Astrocyte of the spinal cord (primary cell): ENCODE measurements around the gene OR10D3.

Experiments
- DNase-seq: peaks from one replicate; pipeline ENCODE4 v3.0.0; 2011; ENCODE audit warnings: low read depth, low spot score
- H3K4me3 ChIP-seq: 2 replicates; pipeline ENCODE4 v1.5.1; 2011; ENCODE audit warnings: low read depth, mild to moderate bottlenecking, low read length, moderate library complexity
- in situ Hi-C: cut with HindIII; loops from 2 replicates; pipeline ENCODE4 v1.10.0; 2017; ENCODE audit warnings: low sequenced_read_pairs
- TF ChIP-seq, protein P1 (sequence below): IDR thresholded peaks from 2 replicates; pipeline ENCODE4 v1.5.1; 2012; ENCODE audit warnings: low read depth, mild to moderate bottlenecking, low read length, inconsistent platforms

The OR10D3 gene, protein sequence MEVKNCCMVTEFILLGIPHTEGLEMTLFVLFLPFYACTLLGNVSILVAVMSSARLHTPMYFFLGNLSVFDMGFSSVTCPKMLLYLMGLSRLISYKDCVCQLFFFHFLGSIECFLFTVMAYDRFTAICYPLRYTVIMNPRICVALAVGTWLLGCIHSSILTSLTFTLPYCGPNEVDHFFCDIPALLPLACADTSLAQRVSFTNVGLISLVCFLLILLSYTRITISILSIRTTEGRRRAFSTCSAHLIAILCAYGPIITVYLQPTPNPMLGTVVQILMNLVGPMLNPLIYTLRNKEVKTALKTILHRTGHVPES

DNA sequence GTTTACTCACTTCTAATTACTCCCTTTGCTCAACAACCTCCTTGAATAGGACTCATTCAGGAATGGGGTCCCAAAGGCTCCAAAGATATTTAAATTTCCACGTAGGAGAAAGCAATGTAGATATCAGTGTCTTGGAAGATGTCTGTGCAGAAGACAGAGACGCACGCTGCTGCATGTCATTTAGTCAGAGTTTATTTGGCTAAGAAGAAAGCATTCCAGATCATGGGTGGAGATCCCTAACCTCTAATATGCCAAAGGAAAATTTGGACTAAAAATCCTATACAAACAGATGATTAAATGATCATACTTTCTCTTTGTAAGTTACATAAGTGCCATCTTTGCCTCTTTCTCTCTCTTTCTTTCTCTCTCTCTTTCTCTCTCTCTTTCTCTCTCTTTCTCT lies at the start of gene OR10D3:
TSS of gene OR10D3 (plus strand) at position 278 of the 400 bp plus-strand sequence. CDS start 1,925 bp downstream, outside the sequence.
- TF ChIP-seq, protein P1, sequence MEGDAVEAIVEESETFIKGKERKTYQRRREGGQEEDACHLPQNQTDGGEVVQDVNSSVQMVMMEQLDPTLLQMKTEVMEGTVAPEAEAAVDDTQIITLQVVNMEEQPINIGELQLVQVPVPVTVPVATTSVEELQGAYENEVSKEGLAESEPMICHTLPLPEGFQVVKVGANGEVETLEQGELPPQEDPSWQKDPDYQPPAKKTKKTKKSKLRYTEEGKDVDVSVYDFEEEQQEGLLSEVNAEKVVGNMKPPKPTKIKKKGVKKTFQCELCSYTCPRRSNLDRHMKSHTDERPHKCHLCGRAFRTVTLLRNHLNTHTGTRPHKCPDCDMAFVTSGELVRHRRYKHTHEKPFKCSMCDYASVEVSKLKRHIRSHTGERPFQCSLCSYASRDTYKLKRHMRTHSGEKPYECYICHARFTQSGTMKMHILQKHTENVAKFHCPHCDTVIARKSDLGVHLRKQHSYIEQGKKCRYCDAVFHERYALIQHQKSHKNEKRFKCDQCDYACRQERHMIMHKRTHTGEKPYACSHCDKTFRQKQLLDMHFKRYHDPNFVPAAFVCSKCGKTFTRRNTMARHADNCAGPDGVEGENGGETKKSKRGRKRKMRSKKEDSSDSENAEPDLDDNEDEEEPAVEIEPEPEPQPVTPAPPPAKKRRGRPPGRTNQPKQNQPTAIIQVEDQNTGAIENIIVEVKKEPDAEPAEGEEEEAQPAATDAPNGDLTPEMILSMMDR: no peak
- H3K4me3 ChIP-seq: no peak within 1 kb of the TSS
- in situ Hi-C loops: no loop called here
- DNase-seq: no peak

DNA sequence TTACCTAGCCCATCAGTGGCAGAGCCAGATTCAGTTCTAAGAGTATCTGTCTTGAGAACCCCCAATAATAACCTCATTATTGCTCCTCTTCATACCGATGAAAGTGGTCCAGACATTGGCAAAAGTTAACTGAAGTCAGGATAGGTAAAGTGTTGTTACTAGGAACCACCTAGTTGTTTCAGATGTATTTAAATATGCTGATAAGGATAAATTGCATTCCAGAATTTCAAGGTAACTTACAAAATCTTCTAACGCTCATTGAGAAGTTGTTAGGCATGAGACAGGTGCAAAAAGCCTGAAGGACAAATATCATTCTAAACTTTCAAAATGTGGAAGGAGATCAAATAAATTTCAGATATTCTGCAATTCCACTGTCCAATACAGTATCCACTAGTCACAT lies 40.1 kb upstream of the OR10D3 start:
- TF ChIP-seq, protein P1: no peak
- DNase-seq: no peak
- H3K4me3 ChIP-seq: no peak overlapping the region
- in situ Hi-C loops: no loop called here

DNA sequence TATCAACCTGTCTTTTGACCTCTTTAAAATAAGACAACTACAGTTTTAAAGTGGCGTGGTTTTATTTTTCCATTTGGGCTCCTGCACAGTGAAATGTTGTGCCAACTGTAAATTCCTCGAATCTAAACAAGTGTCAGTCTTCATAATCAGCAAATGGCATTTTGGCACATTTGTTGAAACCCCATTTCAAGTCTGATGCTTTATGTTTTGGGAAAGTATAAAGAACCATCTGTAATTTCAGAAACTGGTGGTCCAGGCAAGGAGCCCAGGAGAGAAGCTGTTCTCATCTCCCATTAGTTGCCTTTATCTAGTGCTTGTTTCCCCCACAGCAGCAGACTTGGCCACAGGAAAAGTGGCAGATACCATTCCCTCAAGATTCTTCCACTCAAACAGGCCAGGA lies 35.2 kb upstream of the OR10D3 start:
- DNase-seq: no peak
- TF ChIP-seq, protein P1: no peak
- in situ Hi-C loops: no loop called here
- H3K4me3 ChIP-seq: no peak overlapping the region

DNA sequence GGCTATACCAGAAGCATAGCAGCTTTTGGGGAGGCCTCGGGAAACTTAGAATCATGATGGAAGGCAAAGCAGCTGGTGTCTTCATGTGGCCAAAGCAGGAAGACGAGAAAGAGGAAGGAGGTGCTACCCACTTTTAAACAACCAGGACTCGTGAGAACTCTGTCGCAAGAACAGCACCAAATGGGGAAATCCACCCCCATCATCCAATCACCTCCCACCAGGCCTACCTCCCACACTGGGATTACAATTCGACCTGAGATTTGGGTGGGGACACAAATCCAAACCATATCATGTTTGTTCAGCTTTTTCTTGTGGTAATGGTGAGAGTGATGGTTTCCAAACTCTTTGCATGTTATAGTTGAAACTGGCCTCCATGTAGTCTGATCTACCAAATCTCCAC lies 32.5 kb upstream of the OR10D3 start:
- TF ChIP-seq, protein P1: no peak
- in situ Hi-C loops: no loop called here
- no peak overlapping the region for H3K4me3 ChIP-seq
- no peak for DNase-seq

DNA sequence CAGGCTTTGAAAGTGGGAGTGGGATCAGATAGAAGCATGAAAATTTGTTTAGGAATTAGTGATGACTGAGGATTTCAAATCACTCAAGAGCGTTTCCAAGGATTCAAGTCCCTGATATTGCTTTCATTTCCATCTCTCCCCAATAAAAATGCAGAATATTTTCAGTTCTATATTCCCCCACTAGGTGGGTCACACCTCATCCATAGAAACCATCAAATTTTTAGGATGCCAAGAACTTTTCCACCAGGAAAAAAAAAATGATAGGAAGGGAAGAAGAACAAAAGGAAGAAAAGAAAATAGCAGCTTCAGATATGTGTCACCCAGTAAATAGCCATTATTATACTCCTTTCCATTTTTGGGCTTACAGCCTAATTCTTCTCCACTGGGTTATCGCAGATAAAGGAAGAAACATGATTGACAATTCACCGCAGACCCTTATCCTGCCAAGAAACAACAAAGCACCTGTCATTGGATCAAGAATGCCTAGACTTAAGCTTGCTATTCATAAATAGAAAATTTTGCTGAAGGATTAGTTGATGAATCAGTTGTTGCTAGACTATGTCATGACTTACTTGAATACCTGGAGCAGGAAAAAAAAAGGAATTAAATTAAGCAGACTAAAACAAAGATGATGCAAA lies 30.3 kb upstream of the OR10D3 start:
- in situ Hi-C loops: no loop called here
- no peak overlapping the region for H3K4me3 ChIP-seq
- TF ChIP-seq, protein P1: no peak
- DNase-seq: no peak

DNA sequence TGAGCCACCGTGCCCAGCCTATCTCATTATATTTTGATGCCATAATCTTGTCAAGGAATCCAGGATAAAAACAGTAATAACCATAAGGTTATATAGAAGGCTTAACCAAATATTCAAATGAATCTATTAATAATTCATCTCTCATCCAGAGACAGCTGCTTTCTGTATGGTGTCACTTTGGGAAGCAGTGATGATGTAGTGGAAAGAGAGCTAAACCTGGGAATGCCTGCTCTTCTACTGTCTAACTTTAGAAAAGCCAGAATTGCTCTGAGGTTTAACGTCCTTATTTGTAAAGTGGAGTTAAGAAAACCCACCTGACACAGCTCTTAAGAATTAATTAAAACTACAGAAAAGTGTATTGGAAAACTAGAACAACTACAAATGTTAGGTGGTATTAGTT lies 29.3 kb upstream of the OR10D3 start:
- no peak for DNase-seq
- no peak overlapping the region for H3K4me3 ChIP-seq
- TF ChIP-seq, protein P1: no peak
- in situ Hi-C loops: no loop called here
